ENCODE measurements around the gene H2BK1. TPM values are rescaled to one million over a fixed set of nuclear protein-coding genes. Genes with fewer than 3 reads are reported as not detected.
A peak's percentile ranks its signal among the peaks of the same experiment; 100 is the strongest.

H2BK1 gene
- total and polyA plus RNA-seq, 7 donors: 0.83 TPM; not detected in 6

- H3K4me1 ChIP-seq: peaks cover 33% of the 10 kb centered on the region
- TF ChIP-seq, protein P1, sequence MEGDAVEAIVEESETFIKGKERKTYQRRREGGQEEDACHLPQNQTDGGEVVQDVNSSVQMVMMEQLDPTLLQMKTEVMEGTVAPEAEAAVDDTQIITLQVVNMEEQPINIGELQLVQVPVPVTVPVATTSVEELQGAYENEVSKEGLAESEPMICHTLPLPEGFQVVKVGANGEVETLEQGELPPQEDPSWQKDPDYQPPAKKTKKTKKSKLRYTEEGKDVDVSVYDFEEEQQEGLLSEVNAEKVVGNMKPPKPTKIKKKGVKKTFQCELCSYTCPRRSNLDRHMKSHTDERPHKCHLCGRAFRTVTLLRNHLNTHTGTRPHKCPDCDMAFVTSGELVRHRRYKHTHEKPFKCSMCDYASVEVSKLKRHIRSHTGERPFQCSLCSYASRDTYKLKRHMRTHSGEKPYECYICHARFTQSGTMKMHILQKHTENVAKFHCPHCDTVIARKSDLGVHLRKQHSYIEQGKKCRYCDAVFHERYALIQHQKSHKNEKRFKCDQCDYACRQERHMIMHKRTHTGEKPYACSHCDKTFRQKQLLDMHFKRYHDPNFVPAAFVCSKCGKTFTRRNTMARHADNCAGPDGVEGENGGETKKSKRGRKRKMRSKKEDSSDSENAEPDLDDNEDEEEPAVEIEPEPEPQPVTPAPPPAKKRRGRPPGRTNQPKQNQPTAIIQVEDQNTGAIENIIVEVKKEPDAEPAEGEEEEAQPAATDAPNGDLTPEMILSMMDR (IDR thresholded peaks at IDR 0.05): no peak
- H3K27ac ChIP-seq: no peak overlapping the region
- peaks cover 7 to 57% of the 10 kb centered on the region in 2 donors for H3K36me3 ChIP-seq (ENCODE audit: insufficient read depth in 1 of 2, low read depth in 1 of 2)
- no peak overlapping the region for H3K4me3 ChIP-seq
- ATAC-seq: no peak
- no peak for DNase-seq
- H3K9me3 ChIP-seq: no peaks in the 10 kb centered on the region
- WGBS, 3 donors: 80 to 91% (median 87%) methylated on average over 28 of the region's 28 CpGs
- H3K27me3 ChIP-seq (ENCODE audit: insufficient read depth in 3 of 3, low read length in 2 of 3): no peaks in the 10 kb centered on the region
- intact Hi-C loops (cut with DNase I): no loop called here
Measured at GRCh38 chr7:151235091-151235787, 25.0 kb upstream of the H2BK1 start.

DNA sequence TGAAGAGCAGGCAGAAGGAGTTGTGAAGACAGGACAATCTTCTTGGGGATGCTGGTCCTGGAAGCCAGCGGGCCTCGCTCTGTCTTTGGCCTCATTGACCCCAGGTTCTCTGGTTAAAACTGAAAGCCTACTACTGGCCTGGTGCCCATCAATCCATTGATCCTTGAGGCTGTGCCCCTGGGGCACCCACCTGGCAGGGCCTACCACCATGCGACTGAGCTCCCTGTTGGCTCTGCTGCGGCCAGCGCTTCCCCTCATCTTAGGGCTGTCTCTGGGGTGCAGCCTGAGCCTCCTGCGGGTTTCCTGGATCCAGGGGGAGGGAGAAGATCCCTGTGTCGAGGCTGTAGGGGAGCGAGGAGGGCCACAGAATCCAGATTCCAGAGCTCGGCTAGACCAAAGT is 23.5 kb upstream of the H2BK1 start:
- H3K27ac ChIP-seq: peak overlapping the region; percentile 88
- intact Hi-C loops (cut with DNase I): no loop called here
- DNase-seq (no peak), ATAC-seq (no peak)
- peak overlapping the region; percentile 92 for H3K4me3 ChIP-seq
- no peaks in the 10 kb centered on the region for H3K27me3 ChIP-seq (ENCODE audit: insufficient read depth in 3 of 3, low read length in 2 of 3)
- no peaks in the 10 kb centered on the region for H3K9me3 ChIP-seq
- H3K4me1 ChIP-seq: peaks cover 33% of the 10 kb centered on the region
- TF ChIP-seq, protein P1 (IDR thresholded peaks at IDR 0.05): no peak
- 69 to 80% (median 80%) methylated on average over 9 of the region's 9 CpGs for WGBS, 3 donors
- peaks cover 7 to 42% of the 10 kb centered on the region in 2 donors for H3K36me3 ChIP-seq (ENCODE audit: insufficient read depth in 1 of 2, low read depth in 1 of 2)

- Histone ChIP-seq H3K4me3 (peak overlapping the region; percentile 92), H3K9me3 (no peaks in the 10 kb centered on the region), H3K36me3 (ENCODE audit: insufficient read depth in 1 of 2, low read depth in 1 of 2) (peaks cover 7 to 35% of the 10 kb centered on the region in 2 donors), H3K4me1 (peaks cover 30% of the 10 kb centered on the region), H3K27ac (peak overlapping the region; percentile 88), H3K27me3 (ENCODE audit: insufficient read depth in 3 of 3, low read length in 2 of 3) (no peaks in the 10 kb centered on the region)
- ATAC-seq (peak; percentile 46 to 58 (median 54)), DNase-seq (peak; percentile 59 to 65)
- TF ChIP-seq, protein P1 (IDR thresholded peaks at IDR 0.05): no peak
- intact Hi-C loops (cut with DNase I): no loop called here
- WGBS, 3 donors: 11 to 13% (median 12%) methylated on average over 36 of the region's 36 CpGs
Measured at GRCh38 chr7:151232917-151233701, 22.8 kb upstream of the H2BK1 start.

DNA sequence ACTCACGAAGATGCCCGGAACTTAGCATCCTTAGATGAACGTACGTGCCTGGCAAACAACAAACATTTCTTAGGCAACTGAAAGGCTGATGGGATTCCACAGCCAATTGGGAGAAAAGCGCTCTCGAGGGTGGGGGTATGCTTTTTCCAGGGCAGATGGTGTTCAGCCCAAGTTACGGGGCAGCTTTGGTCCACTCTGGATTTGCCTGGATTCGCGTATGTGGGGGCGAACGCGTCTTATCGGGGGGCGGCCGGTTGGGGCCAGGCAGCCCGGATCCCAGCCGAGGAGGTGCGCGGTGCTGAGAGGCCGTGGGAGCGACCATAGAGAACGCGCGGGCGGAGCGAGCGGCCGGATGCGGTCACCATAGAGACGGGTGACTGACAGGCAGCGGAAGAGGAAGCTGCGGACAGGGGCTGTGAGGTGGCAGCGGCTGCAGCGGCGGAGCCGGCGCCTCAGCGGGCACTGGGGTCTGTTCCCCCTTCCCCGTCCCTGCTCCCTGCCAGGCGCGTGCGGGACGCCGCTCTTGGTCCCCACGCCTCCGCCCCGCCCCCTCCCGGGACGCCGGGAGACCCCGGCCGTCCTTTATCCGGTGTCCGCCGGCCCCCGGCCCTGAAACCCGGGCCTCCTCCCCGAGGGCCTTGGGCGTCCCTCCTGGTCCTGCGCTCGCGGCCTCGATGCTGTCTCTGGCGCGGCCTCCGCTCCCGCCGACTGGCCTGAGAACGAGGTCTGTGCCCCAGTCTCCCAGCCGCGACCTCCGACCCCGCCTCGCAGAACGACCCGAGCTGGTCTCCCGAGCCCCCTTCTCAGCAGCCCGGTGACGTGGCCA is 22.0 kb upstream of the H2BK1 start, which contains the start of gene CHPF2:
Gene CHPF2 (plus strand): TSS at position 393 of the 826 bp plus-strand sequence. CDS start 1,529 bp downstream, outside the sequence.
- WGBS, 3 donors: 0 to 1% (median 1%) methylated on average over 49 to 79 of the region's 79 CpGs
- ATAC-seq (peak; percentile 90 to 95 (median 92)), DNase-seq (peak; percentile 93 to 96)
- H3K4me1 ChIP-seq: peaks cover 24% of the 10 kb centered on the region
- no peaks in the 10 kb centered on the region for H3K9me3 ChIP-seq
- peaks cover 7 to 27% of the 10 kb centered on the region in 2 donors for H3K36me3 ChIP-seq (ENCODE audit: insufficient read depth in 1 of 2, low read depth in 1 of 2)
- TF ChIP-seq, protein P1 (IDR thresholded peaks at IDR 0.05): no peak
- no peaks in the 10 kb centered on the region for H3K27me3 ChIP-seq (ENCODE audit: insufficient read depth in 3 of 3, low read length in 2 of 3)
- peak within 1 kb of the TSS; percentile 92 for H3K4me3 ChIP-seq
- intact Hi-C loops (cut with DNase I): no loop called here
- peak within 1 kb of the TSS; percentile 88 for H3K27ac ChIP-seq

All from psoas muscle (tissue), 8 donors.